HPDE6-E6E7 (cell line): ENCODE measurements around the gene PRKAB2.
"Not testable (repeated sequence)": the region's sequence is repeated elsewhere in the genome, so short reads cannot be mapped to it uniquely, and the experiment has no call there.

Experiments
- DNase-seq: peaks from one replicate; pipeline ENCODE4 v3.0.0; 2011; ENCODE audit warnings: missing footprints; ENCODE audit errors: extremely low spot score

The PRKAB2 gene, protein sequence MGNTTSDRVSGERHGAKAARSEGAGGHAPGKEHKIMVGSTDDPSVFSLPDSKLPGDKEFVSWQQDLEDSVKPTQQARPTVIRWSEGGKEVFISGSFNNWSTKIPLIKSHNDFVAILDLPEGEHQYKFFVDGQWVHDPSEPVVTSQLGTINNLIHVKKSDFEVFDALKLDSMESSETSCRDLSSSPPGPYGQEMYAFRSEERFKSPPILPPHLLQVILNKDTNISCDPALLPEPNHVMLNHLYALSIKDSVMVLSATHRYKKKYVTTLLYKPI

DNA sequence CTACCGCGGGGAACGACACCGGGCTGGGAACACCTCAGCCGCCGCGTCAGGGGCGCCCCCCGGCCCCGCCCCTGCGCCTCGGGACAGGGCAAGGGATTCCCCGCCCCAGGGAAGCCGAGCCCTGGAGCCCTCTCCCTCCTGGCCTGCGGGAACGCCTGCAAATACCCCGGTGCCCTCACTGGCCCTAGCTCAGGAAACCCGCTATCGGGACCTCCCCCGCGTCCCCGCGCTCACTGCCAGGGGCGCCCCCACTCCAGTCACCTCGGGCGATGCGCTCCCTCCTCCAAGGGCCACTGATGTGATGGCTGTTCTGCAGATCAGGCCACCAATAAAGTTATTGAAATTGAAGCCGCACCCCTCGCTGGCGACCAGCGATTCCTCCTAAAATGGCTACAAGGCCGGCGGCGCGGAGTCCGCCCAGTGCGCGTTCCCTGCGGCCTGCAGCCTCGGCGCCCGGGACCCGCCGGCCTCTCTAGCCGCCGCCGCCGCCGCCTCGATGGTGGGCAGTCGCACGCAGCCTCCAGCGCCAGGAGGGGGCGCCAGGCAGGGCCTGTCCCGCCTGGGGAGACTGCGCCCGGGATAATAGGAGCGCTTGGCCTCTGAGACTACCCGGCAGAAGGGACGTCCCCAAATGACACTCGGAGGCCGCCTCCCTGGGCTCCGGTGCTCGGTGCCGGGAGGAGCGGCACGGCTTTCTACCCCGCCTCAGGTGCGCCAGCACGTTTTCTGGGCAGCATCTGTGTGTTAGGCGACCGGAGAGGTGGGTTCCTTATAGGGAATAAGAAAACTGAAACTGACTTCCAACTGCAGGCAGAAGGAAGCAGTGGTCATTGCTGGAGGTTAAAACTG, at the start of gene PRKAB2:
Gene PRKAB2, minus strand, starts transcription at position 303 of the 849 bp plus-strand sequence. CDS start 326 bp downstream, outside the sequence.
- peak; percentile 86 for DNase-seq

DNA sequence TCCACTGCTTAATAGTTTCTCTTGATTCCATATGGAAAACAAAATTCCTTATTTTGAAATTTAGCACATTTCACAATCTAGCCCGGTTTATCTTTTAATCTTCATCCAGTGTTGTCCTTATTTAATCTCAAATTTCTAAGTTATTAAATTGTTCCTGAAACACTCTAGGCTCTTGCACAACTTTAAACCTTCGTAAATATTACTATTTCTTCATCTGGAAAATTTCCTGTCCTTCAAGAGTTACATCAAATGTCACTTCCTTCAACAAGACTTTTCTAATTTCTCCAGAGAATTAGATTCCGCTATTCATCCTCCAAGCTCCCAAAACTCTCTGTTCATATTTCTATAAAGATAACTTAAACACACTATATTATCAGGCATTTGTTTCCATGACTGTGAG, 46.3 kb upstream of the PRKAB2 start:
- no peak for DNase-seq

DNA sequence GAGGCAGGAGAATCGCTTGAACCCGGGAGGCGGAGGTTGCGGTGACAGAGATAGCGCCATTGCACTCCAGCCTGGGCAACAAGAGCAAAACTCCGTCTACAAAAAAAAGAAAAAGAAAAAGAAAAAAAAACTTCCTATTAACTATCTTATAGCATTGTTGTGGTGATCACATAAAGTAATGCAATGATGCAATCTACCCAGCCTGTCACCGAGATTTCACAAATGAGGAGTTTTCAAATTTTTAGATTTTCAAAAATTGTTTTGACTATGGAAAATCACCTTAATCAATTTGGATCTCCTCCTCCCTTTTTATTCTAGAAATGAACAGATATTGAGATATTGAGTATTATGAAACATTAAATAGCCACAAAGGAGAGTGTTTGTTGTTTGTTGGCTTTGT, 44.9 kb upstream of the PRKAB2 start:
- DNase-seq: no peak

DNA sequence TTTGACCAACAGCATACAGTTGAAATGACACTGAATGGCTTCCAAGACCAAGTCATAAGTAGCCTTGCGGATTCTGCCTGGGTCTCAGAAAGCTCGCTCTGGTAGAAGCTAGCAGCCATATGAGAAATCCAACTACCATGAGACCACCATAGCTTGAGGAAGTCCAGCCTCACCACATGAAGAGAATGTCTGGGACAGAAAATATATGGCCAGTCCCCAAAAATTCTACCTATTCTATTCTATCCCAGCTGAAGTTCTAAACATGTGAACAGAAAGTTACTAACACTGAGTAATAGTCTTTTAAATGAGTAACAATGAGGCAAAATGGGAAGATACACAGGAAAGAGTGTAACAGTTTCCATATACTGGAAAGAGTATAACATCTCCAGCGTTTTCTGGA, 43.9 kb upstream of the PRKAB2 start:
- DNase-seq: no peak

DNA sequence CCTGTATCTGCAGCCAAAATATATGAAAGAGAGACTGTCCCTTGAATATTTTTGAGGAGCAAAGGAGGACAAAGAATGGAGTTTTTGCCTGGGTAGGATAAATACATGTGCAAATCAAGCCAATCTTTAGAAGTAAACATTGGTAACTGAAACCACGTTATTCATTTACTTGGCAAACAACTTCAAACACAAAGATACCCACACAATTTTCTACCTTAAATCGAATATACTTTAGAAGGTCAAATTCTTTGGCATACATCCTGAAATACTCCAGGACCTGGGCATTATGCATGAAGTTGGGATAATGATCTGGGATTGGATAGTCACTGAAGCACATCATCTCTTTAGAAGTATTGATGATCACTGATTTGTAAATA, 43.3 kb upstream of the PRKAB2 start:
- DNase-seq: no peak

DNA sequence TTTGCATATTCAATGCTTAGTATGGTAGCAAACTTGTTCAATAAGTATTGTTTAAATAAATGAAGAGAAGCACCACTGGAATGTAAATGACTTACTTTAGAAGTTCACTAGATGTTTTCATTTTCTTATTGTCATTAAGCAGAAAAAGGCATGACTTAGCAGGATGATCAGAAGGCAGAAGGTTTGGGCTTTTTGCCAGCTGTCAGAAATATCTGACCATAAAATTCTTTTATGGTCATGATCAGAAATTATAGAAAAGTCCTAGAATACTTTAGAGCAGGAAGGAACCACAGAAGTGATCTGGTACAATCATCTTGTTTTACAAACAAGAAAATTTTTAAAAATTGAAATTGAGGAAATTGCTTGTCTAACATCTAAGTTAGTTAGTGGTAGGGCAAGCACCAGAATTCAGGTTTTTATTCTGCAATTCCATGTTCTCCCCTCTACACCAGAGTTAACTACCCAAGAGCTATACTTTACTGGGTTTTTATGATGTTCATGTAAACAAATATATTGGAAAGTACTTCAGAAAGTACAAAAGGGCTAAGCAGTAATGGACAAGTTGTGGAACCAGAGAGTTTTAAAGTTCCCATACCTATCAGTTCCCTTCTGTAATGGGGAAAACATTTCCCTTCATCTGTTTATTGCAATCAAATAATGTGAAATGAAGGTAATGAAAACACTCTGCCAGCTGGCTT, 42.7 kb upstream of the PRKAB2 start:
- DNase-seq: no peak

DNA sequence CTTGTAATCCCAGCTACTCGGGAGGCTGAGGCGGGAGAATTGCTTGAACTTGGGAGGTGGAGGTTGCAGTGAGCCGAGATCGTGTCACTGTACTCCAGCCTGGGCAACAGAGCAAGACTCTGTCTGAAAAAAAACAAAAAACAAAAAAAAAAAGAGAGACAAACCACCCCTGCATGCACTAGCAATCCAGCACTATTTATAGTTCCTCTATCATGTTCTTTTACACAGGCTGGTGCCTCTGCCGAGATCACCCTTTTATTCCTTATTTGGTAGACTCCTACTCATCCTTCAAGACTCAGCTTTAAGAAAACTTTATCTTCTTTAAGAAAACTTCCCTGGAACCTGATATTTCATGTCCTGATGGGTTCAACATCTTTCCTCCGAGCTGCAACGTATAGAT, 42.1 kb upstream of the PRKAB2 start:
- DNase-seq: no peak

DNA sequence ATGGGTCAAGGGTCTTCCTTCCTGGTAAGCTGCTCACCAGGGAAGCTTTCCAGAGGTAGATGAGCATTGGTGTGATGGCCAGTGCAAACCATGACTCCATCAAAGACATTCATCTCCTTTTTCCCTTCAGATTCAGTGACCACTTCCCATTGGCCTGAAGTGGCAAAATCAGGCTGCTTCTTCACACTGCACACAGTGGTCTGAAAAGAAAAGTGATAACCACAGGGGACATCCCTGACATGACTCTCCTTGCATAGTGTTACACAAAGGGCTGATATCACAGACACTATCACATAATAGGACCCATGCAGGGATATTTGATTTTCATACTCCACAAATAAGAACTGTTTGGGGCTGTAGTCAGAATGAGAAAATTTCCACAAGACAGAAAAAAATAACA, 41.0 kb upstream of the PRKAB2 start:
- no peak for DNase-seq

DNA sequence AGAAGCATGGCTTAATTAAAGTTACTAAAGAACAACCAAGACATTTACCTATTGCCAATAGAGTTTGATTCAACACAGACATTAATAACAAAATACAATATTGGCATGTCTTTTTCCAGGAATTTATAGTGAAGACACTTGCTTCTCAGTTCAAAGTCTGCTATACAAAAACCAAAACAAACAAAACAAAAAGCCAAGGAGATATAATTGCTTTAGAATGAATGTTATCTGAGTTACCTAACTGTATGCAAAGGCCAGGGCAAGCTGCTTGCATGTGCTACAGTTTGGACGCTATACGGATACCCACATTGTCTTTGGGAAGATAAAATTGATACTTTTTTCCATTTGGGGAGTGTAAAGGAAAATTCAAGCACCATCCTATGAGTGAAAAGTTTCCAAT, 39.3 kb upstream of the PRKAB2 start:
- DNase-seq: no peak

DNA sequence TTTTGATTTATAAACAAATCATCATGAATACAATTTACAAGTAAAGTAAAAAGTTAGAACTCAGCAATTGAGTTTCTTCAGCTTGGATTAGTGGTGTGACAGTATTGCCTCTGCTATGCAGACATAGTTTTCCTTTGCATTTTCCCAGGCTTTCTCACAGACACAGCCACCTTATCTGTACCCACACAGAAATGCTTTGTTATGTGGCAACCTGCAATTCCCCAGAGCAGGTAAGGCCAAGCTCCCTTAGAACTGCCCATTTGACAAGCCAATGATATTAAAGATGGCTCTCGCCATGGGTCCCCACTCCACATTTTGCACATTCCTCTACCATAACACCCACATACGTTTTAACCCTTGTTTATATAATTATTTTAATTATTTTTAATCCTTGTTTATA, 38.7 kb upstream of the PRKAB2 start:
- no peak for DNase-seq

DNA sequence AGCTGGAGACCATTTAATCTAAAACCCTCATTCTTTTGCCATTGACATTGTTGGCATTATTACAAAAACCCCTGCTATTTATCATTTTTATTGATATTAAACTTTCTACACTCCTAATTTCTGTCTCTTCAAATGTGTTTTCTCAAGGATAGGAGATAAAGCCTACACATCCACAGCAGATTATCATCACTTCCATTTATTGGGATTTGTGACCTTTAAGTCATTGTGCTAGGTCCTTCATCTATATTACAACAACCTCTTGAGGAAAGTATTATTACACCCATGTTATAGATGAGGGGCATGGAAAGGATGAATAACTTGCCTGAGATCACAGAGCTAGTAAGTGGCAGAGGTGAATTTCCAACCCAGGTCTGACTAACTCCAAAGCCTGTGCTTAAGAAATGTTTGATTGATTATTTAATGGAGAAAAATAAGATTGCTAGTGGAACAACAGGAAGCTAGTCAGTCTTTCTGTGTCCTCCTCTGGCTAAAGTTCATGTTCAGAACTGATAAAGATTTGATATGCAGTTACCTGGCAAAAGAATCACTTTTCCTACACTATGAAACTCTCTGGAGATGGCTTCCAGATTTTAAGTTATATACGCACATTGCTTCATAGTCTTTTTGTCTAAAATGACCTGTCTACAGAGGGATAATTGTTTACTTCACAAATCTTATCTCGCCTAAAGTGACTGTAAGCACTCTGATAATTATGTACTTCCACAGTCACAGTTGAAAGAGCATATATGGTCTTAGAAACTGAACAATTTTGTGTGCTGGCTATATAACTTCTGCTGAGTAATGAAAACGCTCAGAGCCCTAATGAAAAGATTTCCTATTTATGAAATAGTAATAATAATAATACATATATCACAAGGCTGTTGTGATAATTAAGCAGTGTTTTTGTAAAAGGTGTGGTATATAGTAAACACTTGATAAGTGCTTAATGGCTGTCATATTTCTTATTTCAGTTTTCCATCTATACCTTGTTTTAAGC, 37.9 kb upstream of the PRKAB2 start:
- no peak for DNase-seq

DNA sequence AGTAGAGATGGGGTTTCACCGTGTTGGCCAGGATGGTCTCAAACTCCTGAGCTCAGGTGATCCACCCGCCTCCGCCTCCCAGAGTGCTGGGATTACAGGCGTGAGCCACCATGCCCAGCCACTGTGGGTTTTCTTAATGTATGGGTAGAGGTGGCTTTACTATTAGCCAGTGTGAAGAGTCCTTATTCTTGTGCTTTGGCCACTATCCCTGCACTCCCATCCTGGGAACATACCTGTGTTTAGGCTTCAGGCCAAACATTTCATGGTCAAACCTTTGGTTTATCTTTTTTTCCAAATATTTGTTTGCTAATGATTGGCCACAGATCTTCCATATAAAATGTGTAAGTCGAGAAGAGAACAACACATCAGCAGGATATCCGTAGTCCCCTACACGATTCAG, 36.3 kb upstream of the PRKAB2 start:
- no peak for DNase-seq

DNA sequence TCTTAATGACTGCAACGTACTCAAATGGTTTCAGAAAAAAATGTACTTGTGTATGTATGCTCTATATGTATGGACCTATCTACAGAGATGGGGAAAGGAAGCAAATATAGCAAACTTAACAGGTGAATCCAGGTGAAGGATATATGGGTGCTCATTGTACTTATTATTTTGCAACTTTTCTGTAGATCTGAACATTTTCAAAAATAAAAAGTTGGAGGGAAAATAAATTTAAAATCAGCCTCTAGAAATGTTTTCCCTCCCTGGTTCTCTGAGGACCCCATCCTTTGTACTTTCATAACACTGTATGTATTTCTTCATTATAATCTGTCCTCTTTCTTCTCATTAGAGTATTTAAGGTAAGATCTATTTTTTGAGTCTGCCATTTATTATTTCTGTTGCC, 34.9 kb upstream of the PRKAB2 start:
- no peak for DNase-seq

DNA sequence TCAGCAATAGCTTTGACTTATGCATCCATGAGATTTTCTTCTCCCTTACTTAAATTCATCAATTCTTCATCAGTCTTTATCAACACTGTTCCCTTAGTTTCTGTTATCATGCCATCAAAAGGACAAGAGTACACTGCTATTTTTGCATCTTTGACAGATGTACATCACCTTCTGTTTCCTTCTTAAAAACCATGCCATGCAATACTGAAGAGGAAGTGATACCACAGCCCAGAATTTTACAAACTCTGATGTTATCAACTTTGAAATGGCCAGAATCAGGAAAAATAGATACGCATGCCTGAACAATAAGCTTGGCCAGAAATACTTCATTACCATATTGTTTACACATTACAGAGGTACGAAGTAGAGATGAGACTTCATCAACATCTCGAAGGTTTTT, 31.8 kb upstream of the PRKAB2 start:
- DNase-seq: no peak

DNA sequence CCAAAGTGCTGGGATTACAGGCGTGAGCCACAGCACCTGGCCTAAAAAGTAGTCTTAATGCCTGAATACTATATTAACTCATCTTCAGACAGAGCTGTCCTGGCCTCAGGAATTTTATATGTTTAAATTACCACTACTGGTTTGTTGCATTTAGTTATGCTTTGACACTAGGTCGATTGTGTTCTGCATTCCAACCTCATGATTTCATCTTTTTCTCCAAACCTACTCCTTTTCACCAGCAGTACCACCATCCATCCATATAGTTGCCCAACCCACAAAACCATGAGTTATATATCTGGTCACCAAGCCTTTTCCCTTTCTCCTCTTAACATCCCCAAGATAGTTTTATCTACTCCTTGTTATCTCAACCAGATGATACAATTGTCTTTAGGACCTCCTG, 30.3 kb upstream of the PRKAB2 start:
- DNase-seq: no peak

DNA sequence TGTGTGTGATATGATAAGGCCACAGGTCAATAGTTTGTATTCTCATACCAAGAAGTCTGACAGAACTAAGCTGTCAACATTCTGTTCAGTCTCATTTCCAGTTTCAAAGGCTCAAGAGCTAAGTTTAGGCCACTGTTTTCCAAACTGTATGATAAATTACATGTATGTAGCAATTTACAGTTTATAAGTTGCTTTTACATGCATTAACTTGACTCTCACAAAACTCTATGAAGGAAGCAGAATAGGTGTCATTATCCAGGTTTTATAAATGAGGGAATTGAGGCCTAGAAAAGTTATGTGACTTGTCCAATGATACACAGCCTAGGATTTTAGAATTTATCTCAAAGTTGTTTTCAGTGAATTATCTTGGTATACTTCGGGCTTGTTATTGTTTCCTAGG, 29.5 kb upstream of the PRKAB2 start:
- no peak for DNase-seq

DNA sequence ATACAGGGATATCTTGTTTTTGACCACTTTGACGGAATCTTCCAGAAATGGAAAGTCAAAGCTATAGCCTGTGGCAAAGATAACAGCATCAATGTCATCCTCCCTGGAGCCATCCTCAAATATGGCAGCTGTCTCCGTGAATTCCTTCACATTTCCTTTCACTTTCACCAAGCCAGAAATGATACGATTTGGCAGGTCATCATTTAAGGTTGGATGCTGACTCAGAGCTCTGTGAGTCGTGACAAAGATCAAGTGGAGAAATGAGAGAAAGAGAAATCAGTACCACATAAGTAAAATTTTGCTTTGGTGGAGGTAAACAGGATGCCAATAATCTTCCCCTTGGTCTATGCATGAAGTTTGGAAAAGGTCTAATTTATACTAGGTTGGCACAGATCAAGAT, 29.0 kb upstream of the PRKAB2 start:
- peak; percentile 3 for DNase-seq

DNA sequence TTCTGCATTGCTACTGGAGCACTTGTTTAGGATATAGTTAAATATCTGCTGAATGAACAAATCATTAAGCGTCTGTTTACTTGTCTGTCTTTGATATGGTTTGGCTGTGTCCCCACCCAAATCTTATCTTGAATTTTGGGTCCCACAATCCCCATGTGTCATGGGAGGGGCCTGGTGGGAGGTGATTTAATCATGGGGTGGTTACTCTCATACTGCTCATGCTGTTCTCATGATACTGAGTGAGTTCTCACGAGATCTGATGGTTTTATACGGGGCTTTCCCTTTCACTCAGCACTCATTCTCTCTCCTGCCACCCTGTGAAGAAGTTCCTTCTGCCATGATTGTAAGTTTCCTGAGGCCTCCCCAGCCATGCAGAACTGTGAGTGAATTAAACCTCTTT, 25.1 kb upstream of the PRKAB2 start:
- not testable (repeated sequence) for DNase-seq

DNA sequence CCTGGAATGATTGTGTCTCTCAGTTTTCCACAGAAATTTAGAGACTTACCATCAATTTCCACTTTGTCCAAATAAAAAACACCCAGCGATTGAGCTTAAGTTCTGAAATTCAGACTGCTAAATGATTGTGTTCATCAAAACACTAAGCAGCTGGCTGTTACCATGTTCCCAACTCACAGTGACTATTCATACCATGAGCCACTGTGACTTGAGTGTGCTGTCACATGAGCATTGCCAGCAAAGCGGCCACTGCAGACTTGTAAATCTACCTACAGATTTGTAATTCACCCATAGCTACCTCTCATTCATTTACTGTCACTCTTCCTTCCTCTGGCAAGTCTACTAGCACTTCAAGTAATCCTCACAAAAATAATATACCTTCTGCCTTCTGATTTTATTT, 17.2 kb upstream of the PRKAB2 start:
- DNase-seq: no peak

DNA sequence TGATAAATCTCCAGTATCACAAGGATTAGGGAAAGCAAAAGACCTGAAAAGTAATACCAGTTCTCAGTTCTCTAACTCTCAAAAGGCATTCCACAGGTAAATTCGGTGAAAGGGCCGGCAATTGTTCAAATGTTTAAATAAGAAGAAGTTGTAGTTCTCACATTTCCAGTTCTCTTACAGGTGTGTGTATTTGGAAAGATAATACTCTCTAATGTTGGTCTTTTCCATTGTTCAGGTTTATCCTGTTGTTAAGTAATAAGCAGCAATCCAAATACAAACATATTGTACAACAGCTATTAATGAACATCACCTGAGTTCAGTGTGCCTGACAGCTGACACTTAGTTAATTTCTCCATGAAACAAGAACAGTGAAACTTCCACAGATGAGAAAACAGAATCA, 13.2 kb upstream of the PRKAB2 start:
- no peak for DNase-seq

DNA sequence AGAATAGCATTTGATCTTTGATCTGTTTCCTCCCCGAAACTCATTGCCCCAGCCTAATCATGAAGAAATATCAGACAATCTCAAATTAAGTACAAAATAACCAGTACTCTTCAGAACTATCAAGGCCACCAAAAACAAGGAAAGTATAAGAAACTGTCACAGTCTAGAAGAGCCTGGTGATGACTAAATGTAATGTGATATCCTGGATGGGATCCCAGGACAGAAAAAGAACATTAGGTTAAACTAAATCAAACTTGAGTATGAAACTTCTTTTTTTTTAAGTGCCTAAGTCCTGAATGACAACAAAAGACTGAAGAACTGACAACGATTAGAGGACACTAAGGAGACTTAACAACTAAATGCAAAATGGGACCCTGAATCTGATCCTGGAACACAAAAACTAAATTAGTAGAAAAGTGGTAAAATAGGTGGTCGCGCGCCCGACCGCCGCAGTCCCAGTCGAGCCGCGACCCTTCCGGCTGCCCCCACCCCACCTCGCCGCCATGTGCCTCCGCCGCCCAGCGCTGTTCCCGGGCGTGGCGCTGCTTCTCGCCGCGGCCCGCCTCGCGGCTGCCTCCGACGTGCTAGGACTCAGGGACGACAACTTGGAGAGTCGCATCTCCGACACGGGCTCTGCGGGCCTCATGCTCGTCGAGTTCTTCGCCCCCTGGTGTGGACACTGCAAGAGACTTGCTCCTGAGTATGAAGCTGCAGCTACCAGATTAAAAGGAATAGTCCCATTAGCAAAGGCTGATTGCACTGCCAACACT, 5.5 kb upstream of the PRKAB2 start:
- no peak for DNase-seq
